Stimulated activated CD4-positive, alpha-beta T cell treated with anti-CD3 and anti-CD28 coated beads, Interleukin-12 subunit alpha, Interleukin-12 subunit beta, amount 100 ng/mL, for 24 hours (primary cell): Measurements from ENCODE around the gene JCAD.
A peak's percentile ranks its signal among the peaks of the same experiment; 100 is the strongest.
"Not testable (repeated sequence)": the region's sequence is repeated elsewhere in the genome, so short reads cannot be mapped to it uniquely, and the experiment has no call there.

Source experiments
- DNase-seq, 2 experiments: peaks; one replicate each; pipeline ENCODE4 v3.0.0-alpha.2; 2020; ENCODE audit warnings: low read depth in 2 of 2

The JCAD gene

GRCh38 chr10:30026578-30026977, 32.8 kb downstream of the JCAD start:
- DNase-seq, result no peak

GRCh38 chr10:30026080-30026479, 33.3 kb downstream of the JCAD start:
- no peak for DNase-seq

- not testable (repeated sequence) for DNase-seq
These were observed 34.0 kb downstream of the JCAD start for GRCh38 chr10:30025428-30025827.

GRCh38 chr10:30022590-30022989, 36.8 kb downstream of the JCAD start:
- DNase-seq, result no peak

- no peak for DNase-seq
These were observed 39.9 kb downstream of the JCAD start for GRCh38 chr10:30019468-30019867.

GRCh38 chr10:30018496-30018895, 40.9 kb downstream of the JCAD start:
- DNase-seq, result no peak

- no peak for DNase-seq
These were observed 41.4 kb downstream of the JCAD start for GRCh38 chr10:30017966-30018365.

- DNase-seq, result no peak
These were observed 41.8 kb downstream of the JCAD start for GRCh38 chr10:30017556-30017955.

GRCh38 chr10:30014511-30014910, 44.9 kb downstream of the JCAD start:
- no peak for DNase-seq

- DNase-seq, result no peak
These were observed 45.6 kb downstream of the JCAD start for GRCh38 chr10:30013757-30014156.

- DNase-seq, result no peak
These were observed 47.3 kb downstream of the JCAD start for GRCh38 chr10:30011956-30012647.

GRCh38 chr10:30011396-30011795, 48.0 kb downstream of the JCAD start:
- DNase-seq, result no peak

- no peak for DNase-seq
These were observed 52.0 kb downstream of the JCAD start for GRCh38 chr10:30007406-30007805.

GRCh38 chr10:30006410-30006809, 53.0 kb downstream of the JCAD start:
- no peak for DNase-seq

- DNase-seq, result not testable (repeated sequence)
These were observed 54.3 kb downstream of the JCAD start for GRCh38 chr10:30005116-30005515.

GRCh38 chr10:30002426-30003266, 56.7 kb downstream of the JCAD start:
- DNase-seq, result peak; percentile 22 to 63

GRCh38 chr10:30000802-30001571, 58.4 kb downstream of the JCAD start:
- DNase-seq, result no peak

GRCh38 chr10:29998142-29998808, 61.1 kb downstream of the JCAD start:
- DNase-seq, result peak; percentile 50 to 68

GRCh38 chr10:29994811-29995210, 64.6 kb downstream of the JCAD start:
- no peak for DNase-seq

- DNase-seq, result no peak
These were observed 66.0 kb downstream of the JCAD start for GRCh38 chr10:29993319-29993915.

GRCh38 chr10:29992914-29993313, 66.5 kb downstream of the JCAD start:
- no peak for DNase-seq
